ENCODE measurements around the gene GALNT17. TPM values are rescaled to one million over a fixed set of nuclear protein-coding genes. Genes with fewer than 3 reads are reported as not detected.

Gene GALNT17
- total RNA-seq, 1 experiment from 2014 or later, result not detected

DNA sequence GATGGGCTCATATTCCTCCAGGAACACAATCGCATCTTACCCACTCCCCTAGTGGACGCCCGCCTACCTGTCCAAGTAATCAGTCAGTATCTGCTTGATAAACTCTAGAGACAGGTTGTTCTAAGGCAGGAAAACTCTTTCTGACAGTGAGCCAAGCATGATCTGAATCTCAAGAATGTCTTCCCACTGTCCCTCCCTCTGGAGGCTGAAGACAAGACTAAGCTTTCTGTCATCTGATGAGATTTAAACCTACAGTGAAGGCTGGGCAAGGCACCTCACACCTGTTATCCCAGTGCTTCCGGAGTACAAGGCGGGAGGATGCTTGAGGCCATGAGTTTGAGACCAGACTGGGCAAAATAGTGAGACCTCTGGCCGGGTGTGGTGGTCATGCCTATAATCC, 586.6 kb downstream of the GALNT17 start:
- Histone ChIP-seq H3K79me2 (ENCODE audit: low read length) (no peaks in the 10 kb centered on the region), H3K9ac (ENCODE audit: low read length) (no peak overlapping the region), H3F3A (ENCODE audit: low read length, unreplicated experiment) (no peaks in the 10 kb centered on the region), H3K4me1 (ENCODE audit: insufficient read depth, low read length) (no peaks in the 10 kb centered on the region), H3K9me3 (ENCODE audit: low read length) (no peaks in the 10 kb centered on the region), H3K4me2 (ENCODE audit: low read length) (no peak overlapping the region), H3K27ac (ENCODE audit: low read length) (no peak overlapping the region), H3K36me3 (ENCODE audit: low read depth, low read length) (no peaks in the 10 kb centered on the region), H4K20me1 (ENCODE audit: low read length) (no peaks in the 10 kb centered on the region), H2AFZ (ENCODE audit: low read length) (no peak overlapping the region), H3K4me3 (ENCODE audit: low read length) (no peak overlapping the region), H3K27me3 (ENCODE audit: low read length) (no peaks in the 10 kb centered on the region), H3K9me2 (replicated peaks; ENCODE audit: low read length) (no peaks in the 10 kb centered on the region)
- intact Hi-C loops (cut with micrococcal nuclease), result no loop called here
- BruUV-seq (replicated peaks), result no TSS peak
- TF ChIP-seq, protein P1, sequence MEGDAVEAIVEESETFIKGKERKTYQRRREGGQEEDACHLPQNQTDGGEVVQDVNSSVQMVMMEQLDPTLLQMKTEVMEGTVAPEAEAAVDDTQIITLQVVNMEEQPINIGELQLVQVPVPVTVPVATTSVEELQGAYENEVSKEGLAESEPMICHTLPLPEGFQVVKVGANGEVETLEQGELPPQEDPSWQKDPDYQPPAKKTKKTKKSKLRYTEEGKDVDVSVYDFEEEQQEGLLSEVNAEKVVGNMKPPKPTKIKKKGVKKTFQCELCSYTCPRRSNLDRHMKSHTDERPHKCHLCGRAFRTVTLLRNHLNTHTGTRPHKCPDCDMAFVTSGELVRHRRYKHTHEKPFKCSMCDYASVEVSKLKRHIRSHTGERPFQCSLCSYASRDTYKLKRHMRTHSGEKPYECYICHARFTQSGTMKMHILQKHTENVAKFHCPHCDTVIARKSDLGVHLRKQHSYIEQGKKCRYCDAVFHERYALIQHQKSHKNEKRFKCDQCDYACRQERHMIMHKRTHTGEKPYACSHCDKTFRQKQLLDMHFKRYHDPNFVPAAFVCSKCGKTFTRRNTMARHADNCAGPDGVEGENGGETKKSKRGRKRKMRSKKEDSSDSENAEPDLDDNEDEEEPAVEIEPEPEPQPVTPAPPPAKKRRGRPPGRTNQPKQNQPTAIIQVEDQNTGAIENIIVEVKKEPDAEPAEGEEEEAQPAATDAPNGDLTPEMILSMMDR (conservative IDR thresholded peaks at IDR 0.05; ENCODE audit: low read depth, low read length), result no peak
- no peak for TF ChIP-seq EZH2 (IDR thresholded peaks at IDR 0.05; ENCODE audit: low read length, unreplicated experiment)
- TF ChIP-seq EZH2phosphoT487 (IDR thresholded peaks at IDR 0.05; ENCODE audit: borderline replicate concordance, low read length), result no peak
- POLR2A ChIA-PET (ENCODE audit: unreplicated experiment), result no interaction called here
- no peak for DNase-seq
- CTCF ChIA-PET, result no interaction called here
- ATAC-seq, result no peak

DNA sequence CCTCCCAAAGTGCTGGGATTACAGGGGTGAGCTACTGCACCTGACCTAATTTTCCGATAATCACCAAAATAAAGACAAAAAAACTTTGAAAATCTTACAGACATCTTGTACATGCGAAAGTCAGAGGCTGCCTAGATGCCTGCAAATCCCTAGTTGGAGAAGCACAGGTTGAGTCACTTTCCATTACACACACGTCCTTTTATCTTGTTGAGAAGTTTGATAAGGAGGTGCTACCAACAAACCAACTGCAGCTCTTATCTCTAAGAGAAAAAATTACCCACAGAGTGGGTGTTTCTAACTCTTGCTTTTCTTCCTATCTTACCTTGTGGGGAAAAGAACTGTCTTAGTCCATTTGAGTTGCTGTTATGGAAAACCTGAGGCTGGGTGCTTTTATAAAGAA, 589.8 kb downstream of the GALNT17 start:
- no peak overlapping the region for H3K9ac ChIP-seq (ENCODE audit: low read length)
- H3K79me2 ChIP-seq (ENCODE audit: low read length), result no peaks in the 10 kb centered on the region
- no peak overlapping the region for H2AFZ ChIP-seq (ENCODE audit: low read length)
- POLR2A ChIA-PET (ENCODE audit: unreplicated experiment), result no interaction called here
- H3K4me3 ChIP-seq (ENCODE audit: low read length), result no peak overlapping the region
- no peak overlapping the region for H3K27ac ChIP-seq (ENCODE audit: low read length)
- BruUV-seq (replicated peaks), result no TSS peak
- no peaks in the 10 kb centered on the region for H3F3A ChIP-seq (ENCODE audit: low read length, unreplicated experiment)
- H3K9me3 ChIP-seq (ENCODE audit: low read length), result no peaks in the 10 kb centered on the region
- H4K20me1 ChIP-seq (ENCODE audit: low read length), result no peaks in the 10 kb centered on the region
- no peaks in the 10 kb centered on the region for H3K4me1 ChIP-seq (ENCODE audit: insufficient read depth, low read length)
- TF ChIP-seq EZH2phosphoT487 (IDR thresholded peaks at IDR 0.05; ENCODE audit: borderline replicate concordance, low read length) (no peak), EZH2 (IDR thresholded peaks at IDR 0.05; ENCODE audit: low read length, unreplicated experiment) (no peak)
- TF ChIP-seq, protein P1 (conservative IDR thresholded peaks at IDR 0.05; ENCODE audit: low read depth, low read length), result no peak
- no peaks in the 10 kb centered on the region for H3K36me3 ChIP-seq (ENCODE audit: low read depth, low read length)
- CTCF ChIA-PET, result no interaction called here
- no peaks in the 10 kb centered on the region for H3K27me3 ChIP-seq (ENCODE audit: low read length)
- DNase-seq (no peak), ATAC-seq (no peak)
- intact Hi-C loops (cut with micrococcal nuclease), result no loop called here
- no peaks in the 10 kb centered on the region for H3K9me2 ChIP-seq (replicated peaks; ENCODE audit: low read length)
- H3K4me2 ChIP-seq (ENCODE audit: low read length), result no peak overlapping the region

DNA sequence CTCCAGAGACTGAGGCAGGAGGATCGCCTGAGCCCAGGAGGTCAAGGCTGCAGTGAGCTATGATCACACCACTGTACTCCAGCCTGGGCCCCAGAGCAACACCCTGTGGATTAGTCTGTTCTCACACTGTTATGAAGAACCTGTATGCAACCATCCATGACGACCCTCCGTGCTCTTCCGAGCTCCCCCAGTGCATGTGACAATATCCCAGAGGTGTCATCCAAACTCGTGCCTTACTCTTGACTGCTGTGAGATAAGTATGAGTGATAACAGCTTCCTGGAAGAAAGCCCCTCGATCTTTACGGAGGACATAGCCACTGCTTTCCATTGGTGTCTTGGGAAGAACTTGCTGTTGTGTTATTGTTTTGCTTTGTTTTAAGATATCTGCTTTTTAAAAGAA, 591.9 kb downstream of the GALNT17 start:
- ATAC-seq (no peak), DNase-seq (no peak)
- no peak overlapping the region for H3K27ac ChIP-seq (ENCODE audit: low read length)
- intact Hi-C loops (cut with micrococcal nuclease), result no loop called here
- ChIA-PET CTCF (no interaction called here), POLR2A (ENCODE audit: unreplicated experiment) (no interaction called here)
- H4K20me1 ChIP-seq (ENCODE audit: low read length), result no peaks in the 10 kb centered on the region
- no peak overlapping the region for H3K9ac ChIP-seq (ENCODE audit: low read length)
- H3K9me3 ChIP-seq (ENCODE audit: low read length), result no peaks in the 10 kb centered on the region
- no peaks in the 10 kb centered on the region for H3K27me3 ChIP-seq (ENCODE audit: low read length)
- H3K4me1 ChIP-seq (ENCODE audit: insufficient read depth, low read length), result no peaks in the 10 kb centered on the region
- H3K79me2 ChIP-seq (ENCODE audit: low read length), result no peaks in the 10 kb centered on the region
- H3K4me2 ChIP-seq (ENCODE audit: low read length), result no peak overlapping the region
- H3K4me3 ChIP-seq (ENCODE audit: low read length), result no peak overlapping the region
- TF ChIP-seq EZH2phosphoT487 (IDR thresholded peaks at IDR 0.05; ENCODE audit: borderline replicate concordance, low read length) (no peak), EZH2 (IDR thresholded peaks at IDR 0.05; ENCODE audit: low read length, unreplicated experiment) (no peak)
- TF ChIP-seq, protein P1 (conservative IDR thresholded peaks at IDR 0.05; ENCODE audit: low read depth, low read length), result no peak
- H3K36me3 ChIP-seq (ENCODE audit: low read depth, low read length), result no peaks in the 10 kb centered on the region
- no TSS peak for BruUV-seq (replicated peaks)
- no peak overlapping the region for H2AFZ ChIP-seq (ENCODE audit: low read length)
- H3F3A ChIP-seq (ENCODE audit: low read length, unreplicated experiment), result no peaks in the 10 kb centered on the region
- no peaks in the 10 kb centered on the region for H3K9me2 ChIP-seq (replicated peaks; ENCODE audit: low read length)
